ENCODE data around the gene SPEG. TPM values are rescaled to one million over a fixed set of nuclear protein-coding genes. Genes with fewer than 3 reads are reported as not detected.

SPEG gene
- total RNA-seq, 2 experiments from 2014 or later, result 0.46 TPM; not detected in 1

- Histone ChIP-seq H2AFZ (ENCODE audit: low read length) (no peak overlapping the region), H3K4me2 (ENCODE audit: low read length) (no peak overlapping the region), H3K27ac (ENCODE audit: low read depth, low read length, poor library complexity, severe bottlenecking) (no peak overlapping the region), H3K4me3 (ENCODE audit: low read depth, low read length, poor library complexity, severe bottlenecking) (no peak overlapping the region), H3K4me1 (ENCODE audit: insufficient read depth, low read length, poor library complexity, severe bottlenecking) (no peaks in the 10 kb centered on the region), H3K79me2 (ENCODE audit: insufficient read depth, low read depth, low read length) (no peaks in the 10 kb centered on the region), H4K20me1 (ENCODE audit: insufficient read depth, low read length) (no peaks in the 10 kb centered on the region), H3K9me2 (ENCODE audit: insufficient read depth, low read length) (no peaks in the 10 kb centered on the region), H3K36me3 (ENCODE audit: insufficient read depth, low read length) (no peaks in the 10 kb centered on the region), H3K9me3 (ENCODE audit: low read length) (no peaks in the 10 kb centered on the region)
- no peak for DNase-seq (ENCODE audit: low spot score)
- ChIA-PET POLR2A (no interaction called here), CTCF (ENCODE audit: unreplicated experiment) (no interaction called here)
- TF ChIP-seq EZH2phosphoT487 (IDR thresholded peaks at IDR 0.05; ENCODE audit: borderline replicate concordance, low read depth, low read length), result no peak
- TF ChIP-seq, protein P1, sequence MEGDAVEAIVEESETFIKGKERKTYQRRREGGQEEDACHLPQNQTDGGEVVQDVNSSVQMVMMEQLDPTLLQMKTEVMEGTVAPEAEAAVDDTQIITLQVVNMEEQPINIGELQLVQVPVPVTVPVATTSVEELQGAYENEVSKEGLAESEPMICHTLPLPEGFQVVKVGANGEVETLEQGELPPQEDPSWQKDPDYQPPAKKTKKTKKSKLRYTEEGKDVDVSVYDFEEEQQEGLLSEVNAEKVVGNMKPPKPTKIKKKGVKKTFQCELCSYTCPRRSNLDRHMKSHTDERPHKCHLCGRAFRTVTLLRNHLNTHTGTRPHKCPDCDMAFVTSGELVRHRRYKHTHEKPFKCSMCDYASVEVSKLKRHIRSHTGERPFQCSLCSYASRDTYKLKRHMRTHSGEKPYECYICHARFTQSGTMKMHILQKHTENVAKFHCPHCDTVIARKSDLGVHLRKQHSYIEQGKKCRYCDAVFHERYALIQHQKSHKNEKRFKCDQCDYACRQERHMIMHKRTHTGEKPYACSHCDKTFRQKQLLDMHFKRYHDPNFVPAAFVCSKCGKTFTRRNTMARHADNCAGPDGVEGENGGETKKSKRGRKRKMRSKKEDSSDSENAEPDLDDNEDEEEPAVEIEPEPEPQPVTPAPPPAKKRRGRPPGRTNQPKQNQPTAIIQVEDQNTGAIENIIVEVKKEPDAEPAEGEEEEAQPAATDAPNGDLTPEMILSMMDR (conservative IDR thresholded peaks at IDR 0.05; ENCODE audit: low read length), result no peak
- BruUV-seq (replicated peaks), result no TSS peak
- intact Hi-C loops (cut with micrococcal nuclease; ENCODE audit: unreplicated experiment), result no loop called here
Measured at GRCh38 chr2:219526320-219527075, 91.9 kb downstream of the SPEG start.

GRCh38 chr2:219527076-219527394 is 92.4 kb downstream of the SPEG start:
- Histone ChIP-seq H3K4me2 (ENCODE audit: low read length) (no peak overlapping the region), H3K9me2 (ENCODE audit: insufficient read depth, low read length) (no peaks in the 10 kb centered on the region), H3K9me3 (ENCODE audit: low read length) (no peaks in the 10 kb centered on the region), H2AFZ (ENCODE audit: low read length) (no peak overlapping the region), H3K79me2 (ENCODE audit: insufficient read depth, low read depth, low read length) (no peaks in the 10 kb centered on the region), H3K27ac (ENCODE audit: low read depth, low read length, poor library complexity, severe bottlenecking) (no peak overlapping the region), H3K4me1 (ENCODE audit: insufficient read depth, low read length, poor library complexity, severe bottlenecking) (no peaks in the 10 kb centered on the region), H3K36me3 (ENCODE audit: insufficient read depth, low read length) (no peaks in the 10 kb centered on the region), H4K20me1 (ENCODE audit: insufficient read depth, low read length) (no peaks in the 10 kb centered on the region), H3K4me3 (ENCODE audit: low read depth, low read length, poor library complexity, severe bottlenecking) (no peak overlapping the region)
- no peak for TF ChIP-seq EZH2phosphoT487 (IDR thresholded peaks at IDR 0.05; ENCODE audit: borderline replicate concordance, low read depth, low read length)
- TF ChIP-seq, protein P1 (conservative IDR thresholded peaks at IDR 0.05; ENCODE audit: low read length), result no peak
- BruUV-seq (replicated peaks), result no TSS peak
- ChIA-PET CTCF (ENCODE audit: unreplicated experiment) (interaction anchor here (0.7 kb wide), 1 partner anchor 122 kb away, joined by 3 read pairs; no protein-coding TSS in a partner anchor), POLR2A (no interaction called here)
- intact Hi-C loops (cut with micrococcal nuclease; ENCODE audit: unreplicated experiment), result no loop called here
- DNase-seq (ENCODE audit: low spot score), result no peak

GRCh38 chr2:219527472-219527871 is 92.8 kb downstream of the SPEG start:
- Histone ChIP-seq H4K20me1 (ENCODE audit: insufficient read depth, low read length) (no peaks in the 10 kb centered on the region), H3K27ac (ENCODE audit: low read depth, low read length, poor library complexity, severe bottlenecking) (no peak overlapping the region), H2AFZ (ENCODE audit: low read length) (no peak overlapping the region), H3K4me2 (ENCODE audit: low read length) (no peak overlapping the region), H3K9me2 (ENCODE audit: insufficient read depth, low read length) (no peaks in the 10 kb centered on the region), H3K9me3 (ENCODE audit: low read length) (no peaks in the 10 kb centered on the region), H3K79me2 (ENCODE audit: insufficient read depth, low read depth, low read length) (no peaks in the 10 kb centered on the region), H3K4me1 (ENCODE audit: insufficient read depth, low read length, poor library complexity, severe bottlenecking) (no peaks in the 10 kb centered on the region), H3K4me3 (ENCODE audit: low read depth, low read length, poor library complexity, severe bottlenecking) (no peak overlapping the region), H3K36me3 (ENCODE audit: insufficient read depth, low read length) (no peaks in the 10 kb centered on the region)
- intact Hi-C loops (cut with micrococcal nuclease; ENCODE audit: unreplicated experiment), result no loop called here
- POLR2A ChIA-PET, result no interaction called here
- no TSS peak for BruUV-seq (replicated peaks)
- CTCF ChIA-PET (ENCODE audit: unreplicated experiment), result interaction anchor here (0.7 to 0.8 kb wide), 2 partner anchors 32 to 123 kb away, joined by 3 to 4 read pairs; no protein-coding TSS in a partner anchor
- TF ChIP-seq EZH2phosphoT487 (IDR thresholded peaks at IDR 0.05; ENCODE audit: borderline replicate concordance, low read depth, low read length), result no peak
- TF ChIP-seq, protein P1 (conservative IDR thresholded peaks at IDR 0.05; ENCODE audit: low read length), result no peak
- no peak for DNase-seq (ENCODE audit: low spot score)
